Right lobe of liver (tissue), 6 donors: ENCODE data around the gene ZSCAN2. TPM values are rescaled to one million over a fixed set of nuclear protein-coding genes. Genes with fewer than 3 reads are reported as not detected.
"Not testable (repeated sequence)": the region's sequence is repeated elsewhere in the genome, so short reads cannot be mapped to it uniquely, and the experiment has no call there.

Experiments used
- ATAC-seq, 4 donors: fragments of 200-7000 bp; cut with Tn5 transposase; one replicate each; pipeline ENCODE4 v1.9.1; 2020; ENCODE audit warnings: mild to moderate bottlenecking in 4 of 4, moderate library complexity in 4 of 4
- DNase-seq, 3 donors: peaks; one replicate each; pipeline ENCODE4 v3.0.0-alpha.2; 2020
- H3K27ac ChIP-seq, 3 donors: fragments of 200-600 bp; one replicate each; pipeline ENCODE4 v1.8.0; 2022
- H3K27me3 ChIP-seq, 2 donors: fragments of 200-600 bp; one replicate each; pipeline ENCODE4 v1.8.0; 2022
- H3K36me3 ChIP-seq, 4 donors: fragments of 200-600 bp; sonication (generic) in 1 of 4; one replicate each; pipeline versions ENCODE4 v1.5.1 to v1.8.0; 2017 to 2022; ENCODE audit warnings: control low read depth in 1 of 4
- H3K4me1 ChIP-seq, 4 donors: fragments of 200-600 bp; sonication (generic) in 1 of 4; one replicate each; pipeline versions ENCODE4 v1.5.1 to v1.8.0; 2017 to 2022; ENCODE audit warnings: control low read depth in 1 of 4
- H3K4me3 ChIP-seq, 3 donors: fragments of 200-600 bp; one replicate each; pipeline ENCODE4 v1.8.0; 2022
- H3K9me3 ChIP-seq, 4 donors: fragments of 200-600 bp; sonication (generic) in 1 of 4; one replicate each; pipeline versions ENCODE4 v1.5.1 to v1.8.0; 2017 to 2022; ENCODE audit warnings: control low read depth in 1 of 4
- POLR2A ChIP-seq: fragments of 450-650 bp; IDR thresholded peaks from one replicate; pipeline ENCODE4 v1.6.1; 2017; ENCODE audit warnings: antibody characterized with exemption, mild to moderate bottlenecking
- WGBS: methylation state at CpG from one replicate; pipeline ENCODE4 v1.1.6; 2018; ENCODE audit warnings: low coverage, low lambda C conversion rate; ENCODE audit not compliant: insufficient coverage; ENCODE audit errors: missing lambda C conversion rate; 5-methylcytosine and 5-hydroxymethylcytosine counted together
- intact Hi-C, 2 donors: fragments of 100-400 bp; cut with DNase I; formaldehyde crosslinking; loops; one replicate each; pipeline versions ENCODE4 v1.11.2 to v1.14.1; 2022
- total RNA-seq, 6 experiments: library from RNA; depleted of rRNA in 2 of 6; stranded (reverse); fragments of >200 nt in 2 of 6; fragmentation: NEBNext Ultra II Directional in 3 of 6; extraction: Animal tissue kit (Norgen Biotek cat#: 25700) in 3 of 6; gene quantifications; one replicate each; pipeline versions ENCODE4 v1.1.0 to v1.2.4, GENCODE V29; 2016 to 2023
- TF ChIP-seq, protein P1 (sequence below), 4 donors: fragments of 200-600 bp in 3 of 4; fragments of 450-650 bp in 1 of 4; IDR thresholded peaks; one replicate each; pipeline versions ENCODE4 v1.5.1 to v1.8.0; 2016 to 2022; ENCODE audit warnings: antibody characterized with exemption in 4 of 4, mild to moderate bottlenecking in 2 of 4
- donor health status: DM: no; HTN: yes; CAD: no.
- donor health status: DM: no; HTN: no; CAD: no.
- donor health status: DM: no; HTN: no; CAD: no.
- donor health status: DM: no; HTN: yes; CAD: no.
- donor health status: DM: no; HTN: yes; CAD: no.

ZSCAN2 gene
- total RNA-seq, 6 experiments from 2014 or later = 4.5 to 8.7 (median 6.8) TPM

DNA sequence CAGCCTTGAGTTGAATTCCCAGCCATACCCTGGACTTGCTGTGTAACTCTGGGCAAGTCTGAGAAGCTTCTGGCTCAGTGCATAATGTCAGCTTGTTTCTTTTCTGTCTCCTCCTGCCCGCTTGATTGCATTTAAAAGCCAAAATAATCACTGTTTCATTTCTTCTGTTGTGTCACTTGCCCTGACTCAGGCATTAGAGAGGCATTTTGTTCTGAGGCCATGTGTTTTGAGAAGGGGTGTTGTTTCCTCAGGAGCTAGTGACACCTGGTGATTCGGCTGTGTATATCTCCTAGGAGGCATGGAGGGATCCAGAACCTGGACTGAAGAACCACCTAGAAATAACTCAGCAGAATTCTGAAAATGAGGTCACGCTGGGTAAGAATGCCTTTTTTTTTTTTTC lies 37.3 kb downstream of the ZSCAN2 start:
- intact Hi-C loops = no loop called here
- H3K36me3 ChIP-seq = peaks cover 0 to 49% (median 9%) of the 10 kb centered on the region in 4 donors
- H3K4me3 ChIP-seq = no peak overlapping the region
- no peaks in the 10 kb centered on the region for H3K27me3 ChIP-seq
- no peak overlapping the region for H3K27ac ChIP-seq
- ATAC-seq = peak in 3 of 4 donors; percentile 22 to 53 (median 48)
- peaks cover 0 to 14% (median 0%) of the 10 kb centered on the region in 4 donors for H3K4me1 ChIP-seq
- no peak for DNase-seq
- WGBS = 51% methylated on average over 3 of the region's 3 CpGs
- TF ChIP-seq, protein P1, sequence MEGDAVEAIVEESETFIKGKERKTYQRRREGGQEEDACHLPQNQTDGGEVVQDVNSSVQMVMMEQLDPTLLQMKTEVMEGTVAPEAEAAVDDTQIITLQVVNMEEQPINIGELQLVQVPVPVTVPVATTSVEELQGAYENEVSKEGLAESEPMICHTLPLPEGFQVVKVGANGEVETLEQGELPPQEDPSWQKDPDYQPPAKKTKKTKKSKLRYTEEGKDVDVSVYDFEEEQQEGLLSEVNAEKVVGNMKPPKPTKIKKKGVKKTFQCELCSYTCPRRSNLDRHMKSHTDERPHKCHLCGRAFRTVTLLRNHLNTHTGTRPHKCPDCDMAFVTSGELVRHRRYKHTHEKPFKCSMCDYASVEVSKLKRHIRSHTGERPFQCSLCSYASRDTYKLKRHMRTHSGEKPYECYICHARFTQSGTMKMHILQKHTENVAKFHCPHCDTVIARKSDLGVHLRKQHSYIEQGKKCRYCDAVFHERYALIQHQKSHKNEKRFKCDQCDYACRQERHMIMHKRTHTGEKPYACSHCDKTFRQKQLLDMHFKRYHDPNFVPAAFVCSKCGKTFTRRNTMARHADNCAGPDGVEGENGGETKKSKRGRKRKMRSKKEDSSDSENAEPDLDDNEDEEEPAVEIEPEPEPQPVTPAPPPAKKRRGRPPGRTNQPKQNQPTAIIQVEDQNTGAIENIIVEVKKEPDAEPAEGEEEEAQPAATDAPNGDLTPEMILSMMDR (IDR thresholded peaks at IDR 0.05) = peak; percentile 34 to 50 (median 38)
- TF ChIP-seq POLR2A = no peak
- H3K9me3 ChIP-seq = no peaks in the 10 kb centered on the region

DNA sequence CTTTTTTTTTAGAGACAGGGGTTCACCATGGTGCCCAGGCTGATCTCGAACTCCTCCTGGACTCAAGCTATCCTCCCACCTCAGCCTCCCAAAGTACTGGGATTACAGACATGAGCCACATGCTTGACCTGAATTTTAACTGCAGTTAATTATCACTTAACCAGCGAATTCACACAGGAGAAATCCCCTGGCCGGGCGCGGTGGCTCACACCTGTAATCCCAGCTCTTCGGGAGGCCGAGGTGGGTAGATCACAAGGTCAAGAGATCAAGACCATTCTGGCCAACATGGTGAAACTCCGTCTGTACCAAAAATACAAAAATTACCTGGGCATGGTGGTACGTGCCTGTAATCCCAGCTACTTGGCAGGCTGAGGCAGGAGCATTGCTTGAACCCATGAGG lies 41.1 kb downstream of the ZSCAN2 start:
- not testable (repeated sequence) for H3K27me3 ChIP-seq, H3K4me1 ChIP-seq, H3K4me3 ChIP-seq, H3K9me3 ChIP-seq, H3K27ac ChIP-seq, ATAC-seq
- peaks cover 0 to 79% (median 20%) of the 10 kb centered on the region in 4 donors for H3K36me3 ChIP-seq
- DNase-seq = peak in 1 of 3 donors; percentile 4
- intact Hi-C loops = loop anchor here (5.0 to 10.0 kb wide), 2 partner anchors 45 to 47 kb away; no protein-coding TSS in a partner anchor
- 89% methylated on average over 5 of the region's 9 CpGs for WGBS

DNA sequence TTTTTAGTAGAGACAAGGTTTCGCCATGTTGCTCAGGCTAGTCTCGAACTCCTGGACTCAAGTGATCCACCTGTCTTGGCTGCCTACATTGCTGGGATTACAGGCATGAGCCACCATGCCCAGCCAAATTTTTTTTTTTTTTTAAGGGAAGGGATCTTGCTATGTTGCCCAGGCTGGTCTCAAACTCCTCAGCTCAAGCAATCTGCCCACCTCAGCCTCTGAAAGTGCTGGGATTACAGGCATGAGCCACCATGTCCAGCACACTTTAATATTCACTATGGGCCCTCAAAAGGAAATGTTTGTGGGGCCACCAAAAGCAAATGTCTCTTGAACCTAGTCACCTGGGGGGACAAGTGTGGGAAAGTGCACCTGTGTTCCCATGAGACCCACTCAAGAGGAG lies 41.8 kb downstream of the ZSCAN2 start:
- H3K36me3 ChIP-seq = peaks cover 0 to 81% (median 24%) of the 10 kb centered on the region in 4 donors
- intact Hi-C loops = loop anchor here (5.0 to 10.0 kb wide), 2 partner anchors 45 to 48 kb away; no protein-coding TSS in a partner anchor
- DNase-seq = peak in 1 of 3 donors; percentile 1
- not testable (repeated sequence) for ATAC-seq, H3K27me3 ChIP-seq, H3K4me1 ChIP-seq, H3K27ac ChIP-seq, H3K9me3 ChIP-seq, H3K4me3 ChIP-seq
- WGBS = 58% methylated on average over 2 of the region's 2 CpGs

DNA sequence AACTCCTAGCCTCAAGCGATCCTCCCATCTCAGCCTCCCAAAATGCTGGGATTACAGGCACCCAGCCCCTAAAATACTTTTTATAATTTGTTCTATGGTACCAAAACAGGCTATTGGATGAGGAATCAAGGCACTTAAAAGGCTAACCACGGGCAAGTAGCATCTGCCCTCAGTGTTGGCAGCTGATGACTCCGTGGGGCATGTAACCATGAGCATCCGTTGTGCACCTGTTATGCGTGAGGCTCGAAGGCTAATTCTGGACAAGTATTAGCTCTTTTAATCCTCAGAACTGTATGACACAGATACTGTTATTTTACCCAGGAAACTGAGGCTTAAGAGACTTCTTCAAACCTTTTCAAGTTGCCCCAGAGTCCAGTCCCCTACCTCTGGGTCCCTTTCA lies 43.0 kb downstream of the ZSCAN2 start:
- Histone ChIP-seq H3K36me3 (peaks cover 0 to 89% (median 26%) of the 10 kb centered on the region in 4 donors), H3K27ac (no peak overlapping the region), H3K4me1 (peaks cover 0 to 3% (median 0%) of the 10 kb centered on the region in 4 donors), H3K4me3 (no peak overlapping the region), H3K27me3 (no peaks in the 10 kb centered on the region), H3K9me3 (no peaks in the 10 kb centered on the region)
- ATAC-seq (no peak), DNase-seq (no peak)
- intact Hi-C loops = loop anchor here (5.0 to 10.0 kb wide), 2 partner anchors 47 to 49 kb away; no protein-coding TSS in a partner anchor
- 82% methylated on average over 4 of the region's 6 CpGs for WGBS
- TF ChIP-seq, protein P1 (IDR thresholded peaks at IDR 0.05) = no peak
- TF ChIP-seq POLR2A = no peak

DNA sequence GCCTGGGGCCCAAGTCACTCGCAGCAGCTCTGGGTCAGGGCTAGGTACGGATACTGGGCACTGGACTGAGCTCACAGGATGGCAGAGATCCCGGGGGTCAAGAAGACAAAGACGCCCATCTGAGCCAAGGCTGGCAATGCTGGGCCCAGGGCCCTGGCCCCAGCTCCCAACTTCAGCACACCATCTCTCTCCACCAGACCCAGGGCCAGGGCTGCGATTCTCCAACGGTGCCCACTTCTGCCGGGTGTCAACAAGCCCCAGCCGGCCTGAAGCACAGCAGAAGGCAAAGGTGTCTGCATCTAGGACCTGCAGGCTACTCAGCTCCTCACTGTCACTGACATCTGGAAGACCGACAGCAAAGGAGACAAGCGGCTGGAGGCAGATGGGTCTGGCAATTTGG lies 44.7 kb downstream of the ZSCAN2 start:
- intact Hi-C loops = loop anchor here in 1 of 2 donors (10.0 kb wide), 1 partner anchor 51 kb away; no protein-coding TSS in a partner anchor
- no peak overlapping the region for H3K4me3 ChIP-seq
- no peaks in the 10 kb centered on the region for H3K27me3 ChIP-seq
- H3K4me1 ChIP-seq = peaks cover 0 to 5% (median 0%) of the 10 kb centered on the region in 4 donors
- H3K36me3 ChIP-seq = peaks cover 0 to 73% (median 31%) of the 10 kb centered on the region in 4 donors
- ATAC-seq = no peak
- no peaks in the 10 kb centered on the region for H3K9me3 ChIP-seq
- whole genome bisulfite sequencing = 84% methylated on average over 4 of the region's 10 CpGs
- TF ChIP-seq, protein P1 (IDR thresholded peaks at IDR 0.05) = no peak
- TF ChIP-seq POLR2A = no peak
- no peak for DNase-seq
- H3K27ac ChIP-seq = no peak overlapping the region
